ENCODE measurements around the gene PDHB. TPM values are rescaled to one million over a fixed set of nuclear protein-coding genes. Genes with fewer than 3 reads are reported as not detected.

PDHB gene
- total RNA-seq, result 42.8 and 49.0 TPM in 2 replicates

DNA sequence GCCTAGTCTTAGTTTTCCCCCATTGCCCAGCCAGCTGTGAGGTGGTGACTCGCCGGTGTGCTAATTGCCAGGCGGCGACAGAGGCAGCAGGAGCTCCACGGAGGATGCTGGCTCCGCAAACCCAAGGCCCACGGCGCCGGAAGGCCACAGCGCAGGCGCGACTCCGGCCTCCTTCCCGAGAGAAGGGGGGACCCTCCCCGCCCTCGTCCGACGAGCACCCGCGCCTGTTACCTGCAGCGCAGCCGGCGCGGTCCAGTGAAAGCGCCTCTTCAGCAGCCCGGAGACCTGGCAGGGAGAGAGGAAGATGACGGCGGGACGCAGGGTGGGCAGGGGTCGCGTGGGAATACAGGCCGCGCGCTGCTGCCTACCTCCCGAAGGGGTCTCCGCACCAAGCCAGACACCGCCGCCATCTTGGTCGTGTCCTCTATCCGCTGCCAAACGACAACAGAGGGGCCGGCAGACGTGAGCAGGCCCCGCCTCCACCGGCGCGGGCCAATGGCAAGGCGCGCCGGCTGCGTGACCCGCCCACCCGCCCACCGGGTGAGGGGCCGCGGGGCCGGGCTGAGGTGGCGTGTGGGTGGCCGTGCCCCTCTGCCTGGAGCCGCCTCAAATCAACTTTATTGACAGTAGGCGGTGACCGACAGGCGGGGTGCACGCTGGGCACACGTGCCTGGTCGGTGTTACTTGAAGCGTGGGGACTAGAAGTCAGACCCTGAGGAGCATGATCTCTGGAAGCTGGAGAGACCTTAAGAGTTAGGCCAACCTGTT is at the start of gene PDHB:
Gene PDHB, minus strand, starts transcription at position 433 of the 768 bp plus-strand sequence. Its CDS starts 23 bp downstream, at position 410.

Other genes with a start within 250 kb of the PDHB start
- gene DNASE1L3, start 222.9 kb downstream of the PDHB start, total RNA-seq, result not detected in 2 replicates
- gene ABHD6, start 196.0 kb downstream of the PDHB start, total RNA-seq, result 3.6 and 3.9 TPM in 2 replicates
- gene RPP14, start 127.6 kb downstream of the PDHB start, total RNA-seq, result 13.3 and 13.7 TPM in 2 replicates
- 6.3 and 8.9 TPM in 2 replicates for gene HTD2, start 127.3 kb downstream of the PDHB start, total RNA-seq
- 6.6 and 9.8 TPM in 2 replicates for gene PXK, start 100.9 kb downstream of the PDHB start, total RNA-seq
- 6.6 and 7.1 TPM in 2 replicates for gene KCTD6, start 58.3 kb upstream of the PDHB start, total RNA-seq
- gene ACOX2, start 103.4 kb upstream of the PDHB start, total RNA-seq, result 0.43 and 3.9 TPM in 2 replicates
- gene FAM107A, start 143.6 kb upstream of the PDHB start, total RNA-seq, result not detected in 2 replicates
- not detected in 2 replicates for gene FAM3D, start 232.9 kb upstream of the PDHB start, total RNA-seq

All from placental epithelial cell (primary cell).